HuH-7 (cell line): ENCODE data around the gene PDE8B.

ENCODE experiments used
- DNase-seq: peaks from one replicate; pipeline ENCODE4 v3.0.0; 2011; ENCODE audit warnings: low spot score

Gene PDE8B

GRCh38 chr5:77294185-77294584 lies 83.7 kb downstream of the PDE8B start:
- no peak for DNase-seq

GRCh38 chr5:77295863-77296378 lies 85.4 kb downstream of the PDE8B start:
- no peak for DNase-seq

- DNase-seq = no peak
These were observed 87.7 kb downstream of the PDE8B start for GRCh38 chr5:77298146-77298545.

- no peak for DNase-seq
These were observed 90.0 kb downstream of the PDE8B start for GRCh38 chr5:77300451-77300850.

- DNase-seq = no peak
These were observed 91.0 kb downstream of the PDE8B start for GRCh38 chr5:77301447-77301883.

GRCh38 chr5:77302247-77302646 lies 91.8 kb downstream of the PDE8B start:
- no peak for DNase-seq

- DNase-seq = no peak
These were observed 92.2 kb downstream of the PDE8B start for GRCh38 chr5:77302653-77303052.

- no peak for DNase-seq
These were observed 93.9 kb downstream of the PDE8B start for GRCh38 chr5:77304388-77304787.

GRCh38 chr5:77305222-77305846 lies 94.9 kb downstream of the PDE8B start:
- DNase-seq = no peak

- DNase-seq = no peak
These were observed 95.5 kb downstream of the PDE8B start for GRCh38 chr5:77305956-77306355.

- no peak for DNase-seq
These were observed 96.1 kb downstream of the PDE8B start for GRCh38 chr5:77306531-77306930.

- no peak for DNase-seq
These were observed 97.9 kb downstream of the PDE8B start for GRCh38 chr5:77308154-77308960.

GRCh38 chr5:77309140-77309539 lies 98.7 kb downstream of the PDE8B start:
- DNase-seq = no peak

- DNase-seq = no peak
These were observed 100.2 kb downstream of the PDE8B start for GRCh38 chr5:77310494-77311213.

- DNase-seq = no peak
These were observed 100.7 kb downstream of the PDE8B start for GRCh38 chr5:77311214-77311571.

GRCh38 chr5:77312413-77312812 lies 101.9 kb downstream of the PDE8B start:
- DNase-seq = no peak

- DNase-seq = no peak
These were observed 106.6 kb downstream of the PDE8B start for GRCh38 chr5:77316871-77317661.

GRCh38 chr5:77318060-77318459 lies 107.6 kb downstream of the PDE8B start:
- DNase-seq = no peak

GRCh38 chr5:77319117-77319804 lies 108.8 kb downstream of the PDE8B start:
- DNase-seq = no peak

GRCh38 chr5:77321793-77322394 lies 111.4 kb downstream of the PDE8B start:
- DNase-seq = no peak

GRCh38 chr5:77322406-77322805 lies 111.9 kb downstream of the PDE8B start:
- DNase-seq = no peak
